A673 (cell line): ENCODE measurements around the gene ABHD17B.

Source experiments
- CTCF ChIP-seq: fragments of 300-800, 200-600 bp; sonication (generic); conservative IDR thresholded peaks from 2 replicates; pipeline ENCODE4 v1.5.1; 2017; ENCODE audit warnings: low read depth, mild to moderate bottlenecking, antibody characterized with exemption, low read length, moderate library complexity, mixed read lengths
- EZH2 ChIP-seq: fragments of 200-600 bp; sonication (generic); IDR thresholded peaks from 2 replicates; pipeline ENCODE4 v1.6.1; 2017; ENCODE audit warnings: borderline replicate concordance, low read depth, mild to moderate bottlenecking, mixed read lengths, antibody characterized with exemption, low read length; ENCODE audit not compliant: poor library complexity, severe bottlenecking

GRCh38 chr9:71885467-71885866, 25.5 kb downstream of the ABHD17B start:
- no peak for TF ChIP-seq CTCF
- no peak for TF ChIP-seq EZH2
